OCI-LY1 (cell line): Measurements from ENCODE around the gene SLC2A10.
A peak's percentile ranks its signal among the peaks of the same experiment; 100 is the strongest.

ENCODE experiments used
- H2AFZ ChIP-seq: fragments of 200-600 bp; sonication (generic), shearing (Covaris generic); 2 replicates; pipeline ENCODE4 v1.6.0; 2014; ENCODE audit warnings: antibody characterized with exemption, mild to moderate bottlenecking, low read length
- H3F3A ChIP-seq: fragments of 200-600 bp; sonication (generic), shearing (Covaris generic); 2 replicates; pipeline ENCODE4 v1.6.0; 2014; ENCODE audit warnings: mild to moderate bottlenecking, antibody characterized with exemption, low read length, moderate library complexity; ENCODE audit not compliant: insufficient read depth
- H3K27ac ChIP-seq: fragments of 200-600 bp; sonication (generic); 2 replicates; pipeline ENCODE4 v1.5.1; 2014; ENCODE audit warnings: low read length, mixed run types, mild to moderate bottlenecking, low read depth; ENCODE audit not compliant: poor library complexity, severe bottlenecking
- H3K27me3 ChIP-seq: fragments of 200-600 bp; sonication (generic); 2 replicates; pipeline ENCODE4 v1.6.0; 2014; ENCODE audit warnings: antibody characterized with exemption, mild to moderate bottlenecking, low read length, moderate library complexity; ENCODE audit not compliant: insufficient read depth
- H3K36me3 ChIP-seq: fragments of 200-600 bp; sonication (generic); 2 replicates; pipeline ENCODE4 v1.6.1; 2014; ENCODE audit warnings: mild to moderate bottlenecking, antibody characterized with exemption, low read length, moderate library complexity, mixed read lengths; ENCODE audit not compliant: insufficient read depth
- H3K4me1 ChIP-seq: fragments of 200-600 bp; sonication (generic); 2 replicates; pipeline ENCODE4 v1.5.1; 2014; ENCODE audit warnings: mild to moderate bottlenecking, low read length, moderate library complexity; ENCODE audit not compliant: insufficient read depth, severe bottlenecking
- H3K4me2 ChIP-seq: fragments of 200-600 bp; sonication (generic), shearing (Covaris generic); 2 replicates; pipeline ENCODE4 v1.6.1; 2014; ENCODE audit warnings: low read length
- H3K4me3 ChIP-seq: fragments of 200-600 bp; sonication (generic); 2 replicates; pipeline ENCODE4 v1.5.1; 2014; ENCODE audit warnings: low read length, low read depth, mild to moderate bottlenecking, mixed read lengths; ENCODE audit not compliant: poor library complexity, severe bottlenecking
- H3K79me2 ChIP-seq: fragments of 200-600 bp; shearing (Covaris generic); 2 replicates; pipeline ENCODE4 v1.6.1; 2016; ENCODE audit warnings: mixed run types, low read length, mixed read lengths; ENCODE audit not compliant: insufficient read depth
- H3K9ac ChIP-seq: fragments of 200-600 bp; sonication (generic), shearing (Covaris generic); 2 replicates; pipeline ENCODE4 v1.6.1; 2014; ENCODE audit warnings: mild to moderate bottlenecking, low read length, mixed read lengths
- H3K9me2 ChIP-seq: fragments of 200-600 bp; sonication (generic), shearing (Covaris generic); 2 replicates; pipeline ENCODE4 v1.6.1; 2014; ENCODE audit warnings: low read depth, mild to moderate bottlenecking, low read length, mixed read lengths
- H3K9me3 ChIP-seq: fragments of 200-600 bp; shearing (Covaris generic); 2 replicates; pipeline ENCODE4 v1.6.1; 2014; ENCODE audit warnings: low read length, mixed read lengths
- H4K20me1 ChIP-seq: fragments of 200-600 bp; sonication (generic), shearing (Covaris generic); 2 replicates; pipeline ENCODE4 v1.6.0; 2016; ENCODE audit warnings: mild to moderate bottlenecking, low read length; ENCODE audit not compliant: insufficient read depth
- EZH2 ChIP-seq: fragments of 200-600 bp; sonication (generic), shearing (Covaris generic); IDR thresholded peaks from 2 replicates; pipeline ENCODE4 v1.8.0; 2017; ENCODE audit warnings: borderline replicate concordance, mixed run types, mild to moderate bottlenecking, antibody characterized with exemption, low read length, moderate library complexity, mixed read lengths
- TF ChIP-seq, protein P1 (sequence below): fragments of 200-600 bp; sonication (generic), shearing (Covaris generic); IDR thresholded peaks from 2 replicates; pipeline ENCODE4 v1.5.1; 2017; ENCODE audit warnings: mild to moderate bottlenecking, antibody characterized with exemption, low read length, moderate library complexity, mixed read lengths

The SLC2A10 gene

DNA sequence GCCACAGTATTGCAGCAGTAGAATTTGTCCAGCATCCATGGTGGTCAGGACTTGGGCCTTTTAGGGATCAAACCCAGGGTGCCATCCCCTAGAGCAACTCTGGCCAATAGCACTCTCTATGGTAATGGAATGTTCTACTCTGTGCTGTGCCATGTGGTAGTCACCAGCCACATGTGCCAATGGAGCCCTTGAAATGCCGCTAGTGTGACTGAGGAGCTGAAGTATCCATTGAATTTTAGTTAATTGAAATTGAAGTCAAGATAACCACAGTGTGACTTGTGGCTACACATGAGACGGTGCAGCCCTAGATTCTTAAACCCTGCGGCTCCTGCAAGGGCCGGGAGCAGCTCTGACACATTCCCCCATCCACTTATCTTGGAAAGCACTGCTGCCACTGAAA lies 54.6 kb downstream of the SLC2A10 start:
- Histone ChIP-seq H3K36me3 (no peaks in the 10 kb centered on the region), H3K27ac (no peak overlapping the region), H3K4me3 (no peak overlapping the region), H3K4me2 (no peak overlapping the region), H3K9me3 (no peaks in the 10 kb centered on the region), H3K79me2 (no peaks in the 10 kb centered on the region), H3K4me1 (no peaks in the 10 kb centered on the region), H3K9ac (no peak overlapping the region), H3F3A (no peaks in the 10 kb centered on the region), H2AFZ (no peak overlapping the region), H4K20me1 (no peaks in the 10 kb centered on the region), H3K27me3 (no peaks in the 10 kb centered on the region), H3K9me2 (no peaks in the 10 kb centered on the region)
- TF ChIP-seq, protein P1, sequence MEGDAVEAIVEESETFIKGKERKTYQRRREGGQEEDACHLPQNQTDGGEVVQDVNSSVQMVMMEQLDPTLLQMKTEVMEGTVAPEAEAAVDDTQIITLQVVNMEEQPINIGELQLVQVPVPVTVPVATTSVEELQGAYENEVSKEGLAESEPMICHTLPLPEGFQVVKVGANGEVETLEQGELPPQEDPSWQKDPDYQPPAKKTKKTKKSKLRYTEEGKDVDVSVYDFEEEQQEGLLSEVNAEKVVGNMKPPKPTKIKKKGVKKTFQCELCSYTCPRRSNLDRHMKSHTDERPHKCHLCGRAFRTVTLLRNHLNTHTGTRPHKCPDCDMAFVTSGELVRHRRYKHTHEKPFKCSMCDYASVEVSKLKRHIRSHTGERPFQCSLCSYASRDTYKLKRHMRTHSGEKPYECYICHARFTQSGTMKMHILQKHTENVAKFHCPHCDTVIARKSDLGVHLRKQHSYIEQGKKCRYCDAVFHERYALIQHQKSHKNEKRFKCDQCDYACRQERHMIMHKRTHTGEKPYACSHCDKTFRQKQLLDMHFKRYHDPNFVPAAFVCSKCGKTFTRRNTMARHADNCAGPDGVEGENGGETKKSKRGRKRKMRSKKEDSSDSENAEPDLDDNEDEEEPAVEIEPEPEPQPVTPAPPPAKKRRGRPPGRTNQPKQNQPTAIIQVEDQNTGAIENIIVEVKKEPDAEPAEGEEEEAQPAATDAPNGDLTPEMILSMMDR: no peak
- TF ChIP-seq EZH2: no peak

DNA sequence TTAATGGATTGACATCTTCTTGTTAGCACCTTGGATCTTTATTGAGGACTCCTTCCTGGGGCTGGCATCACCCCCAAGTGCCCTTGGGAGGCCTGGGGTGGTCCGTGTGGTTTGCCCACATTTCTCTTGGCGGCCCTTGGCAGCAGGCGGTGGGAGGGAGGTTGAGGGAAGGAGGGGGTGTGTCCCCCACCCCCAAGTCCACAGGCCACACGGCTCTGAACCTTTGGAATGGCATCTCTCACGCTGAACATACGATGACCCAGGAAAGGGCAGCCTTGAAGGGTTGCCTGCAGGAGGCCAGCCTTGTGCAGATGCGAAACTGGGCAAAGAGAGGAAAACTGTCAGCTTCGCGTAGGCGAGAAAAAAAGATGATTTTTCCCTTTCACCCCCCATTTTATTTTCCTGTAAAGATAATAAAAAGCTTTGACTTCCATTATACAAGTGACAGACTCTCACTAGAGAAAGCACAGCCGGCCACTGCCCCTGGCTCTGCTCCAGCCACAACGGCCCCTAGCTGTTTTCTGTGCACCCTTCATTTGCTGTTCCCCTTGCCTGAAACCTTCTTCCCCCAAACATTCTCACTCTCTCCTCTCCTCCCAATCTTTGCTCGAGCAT lies 56.2 kb downstream of the SLC2A10 start:
- H3K36me3 ChIP-seq: no peaks in the 10 kb centered on the region
- H3K9me2 ChIP-seq: no peaks in the 10 kb centered on the region
- H3K27me3 ChIP-seq: no peaks in the 10 kb centered on the region
- no peaks in the 10 kb centered on the region for H3K79me2 ChIP-seq
- H3K4me1 ChIP-seq: no peaks in the 10 kb centered on the region
- H3K4me3 ChIP-seq: no peak overlapping the region
- TF ChIP-seq, protein P1: no peak
- TF ChIP-seq EZH2: no peak
- no peaks in the 10 kb centered on the region for H3F3A ChIP-seq
- H3K4me2 ChIP-seq: no peak overlapping the region
- H4K20me1 ChIP-seq: no peaks in the 10 kb centered on the region
- no peak overlapping the region for H2AFZ ChIP-seq
- H3K9me3 ChIP-seq: no peaks in the 10 kb centered on the region
- H3K27ac ChIP-seq: no peak overlapping the region
- H3K9ac ChIP-seq: no peak overlapping the region

DNA sequence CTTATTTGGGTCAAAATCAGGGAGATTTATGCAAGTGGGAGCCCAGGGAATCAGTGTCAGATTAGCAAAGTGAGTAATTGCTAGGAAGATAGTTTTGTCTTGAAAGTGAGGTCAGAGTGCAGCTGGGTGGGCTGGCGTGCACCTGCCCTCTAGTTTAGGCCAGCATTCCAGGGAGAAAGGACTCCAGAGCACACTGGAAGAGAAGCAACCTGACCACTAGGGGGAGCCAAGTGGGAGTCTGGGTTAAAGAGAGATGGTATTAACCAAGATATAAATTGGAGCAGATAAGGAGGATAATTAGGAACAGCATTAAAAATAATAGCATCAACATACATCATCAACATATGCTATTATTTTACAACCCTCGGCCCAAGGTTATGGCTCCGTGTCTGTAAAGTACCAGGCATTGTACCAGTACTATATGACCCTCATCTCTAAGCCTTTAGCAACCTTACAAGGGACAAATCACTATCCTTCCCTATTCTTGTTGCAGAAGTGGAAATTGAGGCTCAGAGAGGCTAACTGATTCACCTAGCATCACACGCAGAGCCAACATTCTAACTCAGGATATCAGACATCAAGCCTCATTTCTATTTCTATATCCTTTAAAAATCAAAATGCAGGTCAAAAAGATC lies 57.8 kb downstream of the SLC2A10 start:
- H4K20me1 ChIP-seq: no peaks in the 10 kb centered on the region
- TF ChIP-seq EZH2: no peak
- TF ChIP-seq, protein P1: peak; percentile 79
- H2AFZ ChIP-seq: no peak overlapping the region
- H3K9me2 ChIP-seq: no peaks in the 10 kb centered on the region
- H3K9me3 ChIP-seq: no peaks in the 10 kb centered on the region
- H3K4me3 ChIP-seq: no peak overlapping the region
- no peak overlapping the region for H3K9ac ChIP-seq
- no peaks in the 10 kb centered on the region for H3K36me3 ChIP-seq
- no peaks in the 10 kb centered on the region for H3K4me1 ChIP-seq
- H3K79me2 ChIP-seq: no peaks in the 10 kb centered on the region
- H3F3A ChIP-seq: no peaks in the 10 kb centered on the region
- no peak overlapping the region for H3K4me2 ChIP-seq
- H3K27ac ChIP-seq: no peak overlapping the region
- no peaks in the 10 kb centered on the region for H3K27me3 ChIP-seq
